Epithelial cell of prostate (primary cell): ENCODE data around the gene ODAPH.
"Not testable (repeated sequence)": the region's sequence is repeated elsewhere in the genome, so short reads cannot be mapped to it uniquely, and the experiment has no call there.

Source experiments
- DNase-seq: peaks from one replicate; pipeline ENCODE4 v3.0.0-alpha.2; 2011; ENCODE audit warnings: low read depth, low spot score
- H3K27ac ChIP-seq: fragments of 450-650 bp; 2 replicates; pipeline ENCODE4 v1.5.1; 2017; ENCODE audit warnings: mild to moderate bottlenecking

ODAPH gene

GRCh38 chr4:75555294-75556164 is at the start of gene ODAPH:
Gene ODAPH, plus strand, starts transcription at chr4:75556066. Its CDS starts 17 bp downstream, at chr4:75556083.
- peak within 1 kb of the TSS; percentile 41 for H3K27ac ChIP-seq
- peak; percentile 60 for DNase-seq

GRCh38 chr4:75509592-75509991 is 46.3 kb upstream of the ODAPH start:
- not testable (repeated sequence) for H3K27ac ChIP-seq, DNase-seq

GRCh38 chr4:75511841-75512240 is 44.0 kb upstream of the ODAPH start:
- H3K27ac ChIP-seq, result peak overlapping the region; percentile 88
- no peak for DNase-seq

GRCh38 chr4:75512386-75513211 is 43.3 kb upstream of the ODAPH start:
- no peak for DNase-seq
- peak overlapping the region; percentile 88 for H3K27ac ChIP-seq

GRCh38 chr4:75513526-75514130 is 42.2 kb upstream of the ODAPH start:
- peak overlapping the region; percentile 88 for H3K27ac ChIP-seq
- no peak for DNase-seq

- peak; percentile 43 for DNase-seq
Measured at GRCh38 chr4:75514131-75514948, 41.5 kb upstream of the ODAPH start, which contains the start of the genes RCHY1 and THAP6. Gene RCHY1, minus strand, starts transcription at chr4:75514403. Its CDS starts 117 bp downstream, at chr4:75514286. Gene THAP6, plus strand, starts transcription at chr4:75514473. Its CDS starts 980 bp downstream, at chr4:75515453.

GRCh38 chr4:75514949-75515612 is 40.8 kb upstream of the ODAPH start:
- peak overlapping the region; percentile 88 for H3K27ac ChIP-seq
- DNase-seq, result no peak

More at GRCh38 chr4:75514131-75514948, 41.5 kb upstream of the ODAPH start, which contains the start of the genes RCHY1 and THAP6:
- peak within 1 kb of the TSS; percentile 88 for H3K27ac ChIP-seq

- DNase-seq, result no peak
- H3K27ac ChIP-seq, result no peak overlapping the region
Measured at GRCh38 chr4:75516144-75516543, 39.7 kb upstream of the ODAPH start.

GRCh38 chr4:75519452-75519851 is 36.4 kb upstream of the ODAPH start:
- DNase-seq, H3K27ac ChIP-seq: not testable (repeated sequence)

- DNase-seq, result no peak
- no peak overlapping the region for H3K27ac ChIP-seq
Measured at GRCh38 chr4:75525086-75525485, 30.8 kb upstream of the ODAPH start.

- DNase-seq, result no peak
- H3K27ac ChIP-seq, result no peak overlapping the region
Measured at GRCh38 chr4:75525910-75526309, 30.0 kb upstream of the ODAPH start.

GRCh38 chr4:75527482-75527881 is 28.4 kb upstream of the ODAPH start:
- no peak for DNase-seq
- no peak overlapping the region for H3K27ac ChIP-seq

- no peak for DNase-seq
- no peak overlapping the region for H3K27ac ChIP-seq
Measured at GRCh38 chr4:75530556-75531322, 25.1 kb upstream of the ODAPH start.

- not testable (repeated sequence) for DNase-seq, H3K27ac ChIP-seq
Measured at GRCh38 chr4:75531536-75532143, 24.2 kb upstream of the ODAPH start.

- DNase-seq, result not testable (repeated sequence)
Measured at GRCh38 chr4:75533339-75533887, 22.5 kb upstream of the ODAPH start.

GRCh38 chr4:75533926-75534325 is 21.9 kb upstream of the ODAPH start:
- DNase-seq, H3K27ac ChIP-seq: not testable (repeated sequence)

More at GRCh38 chr4:75533339-75533887, 22.5 kb upstream of the ODAPH start:
- H3K27ac ChIP-seq, result not testable (repeated sequence)

- DNase-seq, result not testable (repeated sequence)
Measured at GRCh38 chr4:75537308-75537707, 18.6 kb upstream of the ODAPH start.

More at GRCh38 chr4:75537308-75537707, 18.6 kb upstream of the ODAPH start:
- H3K27ac ChIP-seq, result not testable (repeated sequence)
